HG02943 (cell line): ENCODE measurements around the gene EDN1.

ENCODE experiments used
- ATAC-seq: cut with Tn5 transposase; IDR thresholded peaks from one replicate; pipeline ENCODE4 v1.9.1; 2021; ENCODE audit warnings: mild to moderate bottlenecking, low read depth, moderate library complexity; ENCODE audit not compliant: unreplicated experiment

EDN1 gene

DNA sequence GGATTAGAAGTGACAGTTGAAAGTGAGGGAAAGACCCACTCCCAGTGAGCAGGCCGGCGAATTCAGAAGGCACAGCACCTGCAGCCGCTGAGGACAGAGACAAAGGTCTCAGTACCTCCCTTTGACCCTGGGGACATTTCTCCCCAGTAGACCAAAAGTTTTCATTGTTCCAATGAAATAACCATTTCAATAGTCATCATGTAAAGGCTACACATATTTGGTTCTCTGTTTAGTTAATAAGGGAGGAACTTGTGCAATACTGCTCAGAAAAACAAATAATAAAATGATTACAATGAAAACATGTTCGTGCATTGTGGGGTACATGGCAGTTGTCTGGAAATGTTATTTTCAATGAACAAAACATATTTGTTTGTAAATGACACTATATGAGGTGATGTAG lies 52.5 kb downstream of the EDN1 start:
- no peak for ATAC-seq

DNA sequence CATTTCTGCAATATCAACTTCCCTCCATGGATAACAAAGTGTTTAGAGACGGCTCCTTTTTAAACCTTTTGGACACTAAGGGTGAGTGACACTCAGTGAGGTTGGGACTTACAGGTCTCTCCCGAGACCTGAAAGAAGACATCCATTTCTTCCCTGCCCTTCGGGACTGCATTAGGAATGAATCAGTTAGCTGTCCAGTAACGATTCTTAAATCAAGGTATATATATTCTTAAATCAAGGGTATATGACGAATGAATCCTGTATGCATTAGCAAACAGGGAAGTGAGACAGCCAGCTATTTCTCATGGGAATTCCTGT lies 52.9 kb downstream of the EDN1 start:
- no peak for ATAC-seq

DNA sequence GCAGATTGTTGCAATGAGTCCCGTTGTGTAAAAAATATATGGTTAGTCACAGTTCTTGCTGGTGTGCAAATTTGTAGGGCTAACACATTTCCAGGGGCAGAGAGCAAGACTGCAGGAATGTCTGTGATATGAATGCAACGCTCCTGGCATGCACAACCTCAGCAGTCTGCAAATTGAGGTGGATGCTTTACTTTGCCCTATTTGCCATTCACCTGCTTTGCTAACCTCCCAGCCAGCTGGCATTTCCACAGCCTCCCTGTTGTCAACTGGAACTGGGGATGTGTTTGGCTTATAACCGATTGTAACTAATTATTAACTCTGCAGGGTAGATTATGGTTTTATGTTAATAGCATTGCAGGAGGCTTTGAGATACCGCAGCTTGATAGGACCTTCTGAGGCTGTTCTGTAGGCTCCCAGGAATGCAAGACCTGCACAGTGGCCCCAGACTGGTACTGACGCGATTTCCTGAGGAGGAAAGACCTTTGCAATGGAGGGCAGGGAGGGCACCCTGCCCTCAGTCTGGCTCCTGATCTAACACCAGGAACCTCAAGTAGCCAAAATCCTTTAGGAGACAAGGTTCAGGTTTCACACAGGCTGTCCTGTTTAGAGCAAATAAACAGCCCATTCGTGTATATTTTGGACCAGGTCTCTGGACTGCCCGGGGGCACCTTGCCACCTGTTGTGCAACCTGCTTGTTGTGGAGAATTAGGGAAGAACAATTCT lies 53.4 kb downstream of the EDN1 start:
- no peak for ATAC-seq

DNA sequence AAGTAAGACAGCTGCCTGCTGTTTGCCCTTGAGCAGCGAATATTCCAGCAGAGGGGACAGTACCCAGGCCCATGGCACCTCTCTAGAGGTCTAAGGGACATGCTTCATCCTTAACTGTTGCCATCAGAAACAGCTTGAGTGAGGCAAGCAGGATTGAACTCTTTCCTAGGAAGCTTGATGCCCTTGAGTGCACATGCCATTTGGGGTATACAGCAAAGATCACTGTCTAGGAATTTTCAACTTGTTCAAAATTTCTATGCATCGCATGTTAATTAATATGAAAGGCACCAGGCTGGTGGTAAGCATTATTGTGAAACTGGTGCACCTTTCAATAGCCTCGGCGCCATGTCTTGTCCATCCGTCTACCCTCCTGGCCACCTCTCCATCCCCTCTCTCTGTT lies 54.1 kb downstream of the EDN1 start:
- no peak for ATAC-seq

DNA sequence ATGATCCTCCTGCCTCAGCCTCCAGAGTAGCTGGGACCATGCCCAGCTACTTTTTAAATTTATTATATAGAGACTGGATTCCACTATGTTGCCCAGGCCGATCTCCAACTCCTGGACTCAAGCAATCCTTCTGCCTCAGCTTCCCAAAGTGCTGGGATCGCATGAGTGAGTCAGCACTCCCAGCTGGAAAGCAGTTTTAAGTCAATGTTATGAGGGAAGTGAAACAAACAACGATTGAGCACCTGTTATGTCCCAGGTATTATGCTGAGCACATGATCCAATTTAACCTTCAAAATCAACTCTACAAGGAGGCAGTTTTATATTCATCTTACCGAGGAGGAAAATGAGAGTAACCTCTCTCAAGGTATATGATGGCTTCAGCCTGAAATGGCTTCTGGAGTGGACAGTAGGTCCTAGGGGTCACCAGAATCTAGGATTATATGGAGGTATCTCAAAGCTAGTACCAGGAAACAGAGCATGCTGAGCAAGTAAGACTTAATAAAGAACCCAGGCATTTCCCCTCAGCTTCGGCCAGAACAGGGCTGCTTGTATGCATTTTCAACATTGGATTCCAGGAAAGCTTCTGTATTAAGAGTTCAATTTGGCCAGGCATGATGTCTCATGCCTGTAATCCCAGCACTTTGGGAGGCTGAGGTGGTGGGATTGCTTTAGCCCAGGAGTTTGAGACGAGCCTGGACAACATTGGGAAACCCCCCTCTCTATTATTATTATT lies 55.0 kb downstream of the EDN1 start:
- no peak for ATAC-seq

DNA sequence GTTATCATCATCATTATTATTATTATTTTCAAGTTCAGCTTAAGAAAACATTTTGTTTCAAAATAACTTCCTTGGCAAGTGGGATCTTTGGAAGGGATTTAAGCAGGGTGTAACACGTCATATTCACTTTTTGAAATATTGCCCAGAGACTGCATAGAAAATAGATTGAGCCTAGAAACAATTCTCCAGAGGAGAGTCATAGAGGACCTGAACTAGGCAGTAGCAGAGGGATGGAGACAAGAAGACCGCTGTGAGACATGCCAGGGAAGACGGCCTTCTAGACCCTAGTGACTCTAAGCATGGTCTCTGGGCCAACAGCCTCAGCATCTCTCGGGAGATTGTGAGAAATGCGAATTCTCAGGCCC lies 55.5 kb downstream of the EDN1 start:
- ATAC-seq, result no peak
